K562 (cell line): ENCODE data around the gene KAZN. TPM values are rescaled to one million over a fixed set of nuclear protein-coding genes. Genes with fewer than 3 reads are reported as not detected.

Experiments
- ATAC-seq: fragments of 200-7000 bp; cut with Tn5 transposase; 3 replicates; pipeline ENCODE4 v1.9.1; 2020; ENCODE audit warnings: moderate library complexity
- BruUV-seq: library from RNA; stranded (reverse); fragments of 400-500 nt; replicated peaks from 2 replicates; lab custom pipeline; 2021; lab: Mats Ljungman, UMichigan
- CTCF ChIA-PET: fragments of 300-600 bp; formaldehyde crosslinking; extraction: SDS; loops from one replicate; lab custom pipeline; 2021; ENCODE audit warnings: low intra/inter-chr PET ratio; lab: Yijun Ruan, JAX
- POLR2A ChIA-PET: fragments of 300-600, 350-650 bp; sonication (Branson Sonifier 250); formaldehyde crosslinking; extraction: SDS; loops from one replicate; lab custom pipeline; 2021; ENCODE audit warnings: antibody characterized with exemption, inconsistent platforms; lab: Yijun Ruan, JAX
- DNase-seq, 4 experiments: peaks; one replicate each; pipeline versions ENCODE4 v3.0.0 to v3.0.0-alpha.2; 2011 to 2018; ENCODE audit warnings: low spot score in 3 of 4, mixed read lengths in 3 of 4; ENCODE audit errors: extremely low read depth in 1 of 4
- FAIRE-seq: peaks from 2 replicates; lab custom pipeline; 2011; peaks lifted over from hg19 to GRCh38; lab: Jason Lieb, UNC
- H2AFZ ChIP-seq: 2 replicates; pipeline ENCODE4 v1.6.0; 2011; ENCODE audit warnings: low read depth, low read length, control low read depth, inconsistent platforms
- H3K27ac ChIP-seq: fragments of 200-600 bp; 3 replicates; pipeline ENCODE4 v1.8.0; 2011; ENCODE audit warnings: low read depth, mild to moderate bottlenecking, control low read depth, inconsistent platforms, low read length, moderate library complexity, mixed read lengths; ENCODE audit errors: extremely low read depth
- H3K27me3 ChIP-seq, 2 experiments: fragments of 300-600 bp in 1 of 2; 2 replicates in 1 of 2; 3 replicates in 1 of 2; pipeline versions ENCODE4 v1.6.0 to v1.8.0; 2011; ENCODE audit warnings: inconsistent platforms in 2 of 2, low read length in 2 of 2, mild to moderate bottlenecking in 1 of 2, mixed read lengths in 1 of 2, moderate library complexity in 1 of 2; ENCODE audit not compliant: control insufficient read depth in 2 of 2, insufficient read depth in 2 of 2
- H3K36me3 ChIP-seq: fragments of 300-600 bp; 3 replicates; pipeline ENCODE4 v1.8.0; 2011; ENCODE audit warnings: mild to moderate bottlenecking, low read length, inconsistent platforms; ENCODE audit not compliant: control insufficient read depth, insufficient read depth
- H3K4me1 ChIP-seq, 2 experiments: fragments of 200-600 bp in 1 of 2; replicated peaks in 1 of 2; 2 replicates in 1 of 2; 3 replicates in 1 of 2; pipeline versions ENCODE4 v1.5.1 to v1.8.0; 2011; ENCODE audit warnings: inconsistent platforms in 2 of 2, low read length in 2 of 2, mild to moderate bottlenecking in 1 of 2, mixed read lengths in 1 of 2, moderate library complexity in 1 of 2; ENCODE audit not compliant: control insufficient read depth in 2 of 2, insufficient read depth in 2 of 2
- H3K4me2 ChIP-seq: 2 replicates; pipeline ENCODE4 v1.6.1; 2011; ENCODE audit warnings: low read length, control low read depth, inconsistent platforms, mixed read lengths; ENCODE audit not compliant: insufficient read depth
- H3K4me3 ChIP-seq: fragments of 200-600 bp; sonication (generic), shearing (Covaris generic); 2 replicates; pipeline ENCODE4 v1.5.1; 2016; ENCODE audit warnings: control low read depth, inconsistent platforms
- H3K79me2 ChIP-seq: fragments of 200-600 bp; 3 replicates; pipeline ENCODE4 v1.8.0; 2011; ENCODE audit warnings: low read length, inconsistent platforms; ENCODE audit not compliant: control insufficient read depth, insufficient read depth
- H3K9ac ChIP-seq, 2 experiments: 2 replicates each; pipeline versions ENCODE4 v1.6.0 to v1.6.1; 2011; ENCODE audit warnings: low read depth in 2 of 2, low read length in 2 of 2, control low read depth in 1 of 2, inconsistent platforms in 1 of 2, mild to moderate bottlenecking in 1 of 2, mixed read lengths in 1 of 2; ENCODE audit not compliant: insufficient read depth in 1 of 2
- H3K9me1 ChIP-seq: one replicate; pipeline ENCODE4 v1.6.0; 2011; ENCODE audit warnings: inconsistent platforms, mild to moderate bottlenecking, low read length, moderate library complexity; ENCODE audit not compliant: control insufficient read depth, insufficient read depth
- H3K9me3 ChIP-seq: replicated peaks from 2 replicates; pipeline ENCODE4 v1.5.1; 2011; ENCODE audit warnings: low read depth, low read length, inconsistent platforms; ENCODE audit not compliant: control insufficient read depth, insufficient read depth
- H4K20me1 ChIP-seq: replicated peaks from 2 replicates; pipeline ENCODE4 v1.6.1; 2011; ENCODE audit warnings: low read length, inconsistent platforms, mixed read lengths; ENCODE audit not compliant: control insufficient read depth, insufficient read depth
- POLR2G ChIP-seq: fragments of 200-400 bp; formaldehyde crosslinking; IDR thresholded peaks from 2 replicates; pipeline ENCODE4 v1.6.1; 2017; ENCODE audit warnings: low read depth, mild to moderate bottlenecking, antibody characterized with exemption, low read length, moderate library complexity
- ZNF263 ChIP-seq: sonication (generic); formaldehyde crosslinking; IDR thresholded peaks from 2 replicates; pipeline ENCODE4 v1.8.0; 2022; ENCODE audit warnings: mild to moderate bottlenecking, missing genetic modification reagents, borderline replicate concordance
- ZZZ3 ChIP-seq: fragments of 450-650 bp; IDR thresholded peaks from 2 replicates; pipeline ENCODE4 v1.6.1; 2016; ENCODE audit warnings: antibody characterized with exemption, mild to moderate bottlenecking, moderate library complexity
- WGBS: fragments of 100-300 bp; shearing (Covaris generic); methylation state at CpG from one replicate; pipeline ENCODE4 v1.1.6; 2016; ENCODE audit warnings: low coverage, mixed read lengths; ENCODE audit not compliant: insufficient coverage; ENCODE audit errors: missing lambda C conversion rate; 5-methylcytosine and 5-hydroxymethylcytosine counted together
- in situ Hi-C: fragments of 300-500 bp; cut with MboI; formaldehyde crosslinking; loops from 4 replicates; pipeline ENCODE4 v1.15.0; 2018; ENCODE audit warnings: inconsistent platforms, mixed read lengths
- intact Hi-C: fragments of 100-400 bp; cut with micrococcal nuclease; formaldehyde crosslinking; loops from 2 replicates; pipeline ENCODE4 v1.14.2; 2022
- polyA plus RNA-seq, 8 experiments: library from polyadenylated mRNA; depleted of rRNA in 4 of 8; stranded (reverse) in 5 of 8; unstranded in 3 of 8; fragments of >200 nt; fragmentation: Nextera tagmentation in 2 of 8; fragmentation: Illumina TruSeq in 1 of 8; extraction: Ambion mirVana in 2 of 8; extraction: Trizol in 1 of 8; gene quantifications; 2 replicates each; pipeline versions ENCODE4 v1.2.1 to v1.2.3, GENCODE V29; 2011 to 2014; ENCODE audit warnings: inconsistent platforms in 1 of 8, missing spikeins in 1 of 8
- total RNA-seq, 7 experiments: library from RNA; depleted of rRNA in 6 of 7; stranded (reverse); fragments of >200 nt in 6 of 7; fragmentation: Illumina TruSeq in 2 of 7; extraction: Trizol in 2 of 7; gene quantifications; 2 replicates each; pipeline versions ENCODE4 v1.2.1 to v1.2.3, GENCODE V29; 2011 to 2021; ENCODE audit warnings: low replicate concordance in 1 of 7

KAZN gene
- total and polyA plus RNA-seq, 9 of the 15 experiments (the other 6 are each of a cell fraction or from before 2014, with no cell fraction given), result 2.1 to 21.6 (median 5.4) TPM

- DNase-seq (no peak), ATAC-seq (no peak), FAIRE-seq (no peak)
- H3K27me3 ChIP-seq, result no peaks in the 10 kb centered on the region; a peak in 1 of 5 replicates
- H3K36me3 ChIP-seq, result peaks cover 26% of the 10 kb centered on the region; the same call in 2 of the 3 replicates
- POLR2A ChIA-PET, result no interaction called here
- H3K9me3 ChIP-seq, result no peaks in the 10 kb centered on the region; the same call in 1 of the 2 replicates
- no peaks in the 10 kb centered on the region for H3K9me1 ChIP-seq
- no TSS peak for BruUV-seq
- peaks cover 0 to 14% of the 10 kb centered on the region in 2 experiments; a peak in 1 of 5 replicates for H3K4me1 ChIP-seq
- H3K27ac ChIP-seq, result no peak overlapping the region
- in situ Hi-C loops, result no loop called here
- H3K9ac ChIP-seq, result no peak overlapping the region
- H3K79me2 ChIP-seq, result no peaks in the 10 kb centered on the region
- no peak overlapping the region for H2AFZ ChIP-seq
- peak; percentile 96 for TF ChIP-seq ZNF263 (CRISPR knock-in tag)
- TF ChIP-seq POLR2G, result 0 out of 2 replicates have a peak, but pooled peaks have one; percentile 30
- no peak for TF ChIP-seq ZZZ3
- intact Hi-C loops, result no loop called here
- 84% methylated on average over 17 of the region's 19 CpGs for WGBS
- H3K4me3 ChIP-seq, result no peak overlapping the region
- H3K4me2 ChIP-seq, result no peak overlapping the region
- no peaks in the 10 kb centered on the region for H4K20me1 ChIP-seq
- CTCF ChIA-PET, result no interaction called here
Observed at GRCh38 chr1:14958249-14959058, 360.0 kb downstream of the KAZN start.
